Neural cell (in vitro differentiated cells): ENCODE results near the gene ST6GALNAC3. TPM values are rescaled to one million over a fixed set of nuclear protein-coding genes. Genes with fewer than 3 reads are reported as not detected.

Experiments used
- H2AFZ ChIP-seq: fragments of 200-600, 300-800 bp; sonication (generic), shearing (Covaris generic); 2 replicates; pipeline ENCODE4 v1.6.0; 2014; ENCODE audit warnings: low read depth, mild to moderate bottlenecking, antibody characterized with exemption, low read length, moderate library complexity
- H3F3A ChIP-seq: fragments of 200-600 bp; shearing (Covaris generic); 2 replicates; pipeline ENCODE4 v1.6.1; 2016; ENCODE audit warnings: mild to moderate bottlenecking, moderate library complexity, mixed read lengths, antibody characterized with exemption, low read length; ENCODE audit not compliant: insufficient read depth, poor library complexity, severe bottlenecking
- H3K27ac ChIP-seq: fragments of 200-600, 300-800 bp; sonication (generic), shearing (Covaris generic); 2 replicates; pipeline ENCODE4 v1.5.1; 2014; ENCODE audit warnings: mild to moderate bottlenecking, low read length, moderate library complexity
- H3K27me3 ChIP-seq: fragments of 300-800, 200-600 bp; sonication (generic), shearing (Covaris generic); 2 replicates; pipeline ENCODE4 v1.6.0; 2014; ENCODE audit warnings: mild to moderate bottlenecking, low read depth, low read length, moderate library complexity; ENCODE audit not compliant: insufficient read depth
- H3K36me3 ChIP-seq: fragments of 300-800, 200-600 bp; sonication (generic), shearing (Covaris generic); 2 replicates; pipeline ENCODE4 v1.5.1; 2014; ENCODE audit warnings: mild to moderate bottlenecking, antibody characterized with exemption, low read length, moderate library complexity; ENCODE audit not compliant: insufficient read depth
- H3K4me2 ChIP-seq: fragments of 300-800, 200-600 bp; sonication (generic), shearing (Covaris generic); 2 replicates; pipeline ENCODE4 v1.6.0; 2014; ENCODE audit warnings: mild to moderate bottlenecking, low read length
- H3K4me3 ChIP-seq: fragments of 300-800, 200-600 bp; sonication (generic), shearing (Covaris generic); 2 replicates; pipeline ENCODE4 v1.5.1; 2014; ENCODE audit warnings: mild to moderate bottlenecking, low read length, moderate library complexity
- H3K79me2 ChIP-seq: fragments of 200-600 bp; shearing (Covaris generic); replicated peaks from 2 replicates; pipeline ENCODE4 v1.6.0; 2014; ENCODE audit warnings: mild to moderate bottlenecking, low read length, moderate library complexity; ENCODE audit not compliant: insufficient read depth
- H3K9ac ChIP-seq: fragments of 300-800, 200-600 bp; sonication (generic), shearing (Covaris generic); 2 replicates; pipeline ENCODE4 v1.6.1; 2016; ENCODE audit warnings: mild to moderate bottlenecking, low read length, mixed read lengths
- H3K9me2 ChIP-seq: fragments of 200-600 bp; shearing (Covaris generic); 2 replicates; pipeline ENCODE4 v1.6.1; 2016; ENCODE audit warnings: mild to moderate bottlenecking, low read length, mixed read lengths; ENCODE audit not compliant: insufficient read depth
- H3K9me3 ChIP-seq: fragments of 200-600, 300-800 bp; sonication (generic), shearing (Covaris generic); 2 replicates; pipeline ENCODE4 v1.6.1; 2016; ENCODE audit warnings: mild to moderate bottlenecking, mixed run types, low read length, moderate library complexity, mixed read lengths
- H4K20me1 ChIP-seq: fragments of 200-600 bp; shearing (Covaris generic); 2 replicates; pipeline ENCODE4 v1.6.1; 2016; ENCODE audit warnings: mild to moderate bottlenecking, mixed run types; ENCODE audit not compliant: insufficient read depth
- EP300 ChIP-seq: fragments of 450-650 bp; conservative IDR thresholded peaks from 2 replicates; pipeline ENCODE4 v1.6.1; 2014; ENCODE audit warnings: antibody characterized with exemption, mild to moderate bottlenecking, moderate library complexity; ENCODE audit not compliant: poor library complexity, severe bottlenecking
- EZH2 ChIP-seq: fragments of 200-600, 300-800 bp; shearing (Covaris generic), sonication (generic); IDR thresholded peaks from 2 replicates; pipeline ENCODE4 v1.6.1; 2014; ENCODE audit warnings: antibody characterized with exemption, low read length, borderline replicate concordance, mild to moderate bottlenecking; ENCODE audit not compliant: insufficient read depth, poor library complexity, severe bottlenecking
- MXI1 ChIP-seq: fragments of 450-650 bp; conservative IDR thresholded peaks from 2 replicates; pipeline ENCODE4 v1.6.1; 2014; ENCODE audit warnings: antibody characterized with exemption, mild to moderate bottlenecking; ENCODE audit not compliant: poor library complexity, severe bottlenecking
- POLR2AphosphoS5 ChIP-seq: IDR thresholded peaks from 2 replicates; pipeline ENCODE4 v1.6.1; 2012
- RAD21 ChIP-seq: fragments of 450-650 bp; conservative IDR thresholded peaks from 2 replicates; pipeline ENCODE4 v1.6.1; 2014; ENCODE audit warnings: antibody characterized with exemption, mild to moderate bottlenecking, moderate library complexity
- REST ChIP-seq: IDR thresholded peaks from 2 replicates; pipeline ENCODE4 v1.6.1; 2012; ENCODE audit warnings: borderline replicate concordance
- SMC3 ChIP-seq: fragments of 450-650 bp; conservative IDR thresholded peaks from 2 replicates; pipeline ENCODE4 v1.6.1; 2014; ENCODE audit warnings: antibody characterized with exemption, mild to moderate bottlenecking, moderate library complexity; ENCODE audit not compliant: poor library complexity
- TAF1 ChIP-seq: IDR thresholded peaks from 2 replicates; pipeline ENCODE4 v1.6.1; 2012; ENCODE audit warnings: low read depth
- polyA plus RNA-seq: library from polyadenylated mRNA; depleted of rRNA; stranded (reverse); fragments of >200 nt; gene quantifications from 2 replicates; pipeline ENCODE4 v1.2.3, GENCODE V29; 2014

ST6GALNAC3 gene
- polyA plus RNA-seq, 1 donor from 2014 or later = 3.6 TPM

- Histone ChIP-seq H3F3A (no peaks in the 10 kb centered on the region), H2AFZ (no peak overlapping the region), H3K4me2 (peak overlapping the region; percentile 36), H3K9me2 (no peaks in the 10 kb centered on the region), H3K27me3 (no peaks in the 10 kb centered on the region), H3K9ac (no peak overlapping the region), H3K27ac (peak overlapping the region; percentile 48), H3K36me3 (no peaks in the 10 kb centered on the region), H3K9me3 (no peaks in the 10 kb centered on the region), H3K4me3 (peak overlapping the region; percentile 35), H4K20me1 (no peaks in the 10 kb centered on the region), H3K79me2 (no peaks in the 10 kb centered on the region)
- TF ChIP-seq RAD21 = no peak
- TF ChIP-seq EZH2 = no peak
- no peak for TF ChIP-seq TAF1
- TF ChIP-seq MXI1 = no peak
- TF ChIP-seq SMC3 = no peak
- no peak for TF ChIP-seq EP300
- no peak for TF ChIP-seq POLR2AphosphoS5
- TF ChIP-seq REST = no peak
These were observed 219.3 kb downstream of the ST6GALNAC3 start for GRCh38 chr1:76293831-76294230.

- no peaks in the 10 kb centered on the region for H3K9me2 ChIP-seq
- H3F3A ChIP-seq = no peaks in the 10 kb centered on the region
- H3K27me3 ChIP-seq = no peaks in the 10 kb centered on the region
- peak overlapping the region; percentile 36 for H3K4me2 ChIP-seq
- TF ChIP-seq POLR2AphosphoS5 (peak; percentile 86), EP300 (peak; percentile 90), REST (no peak)
- H3K36me3 ChIP-seq = no peaks in the 10 kb centered on the region
- no peaks in the 10 kb centered on the region for H3K9me3 ChIP-seq
- H3K9ac ChIP-seq = no peak overlapping the region
- no peaks in the 10 kb centered on the region for H3K79me2 ChIP-seq
- no peak overlapping the region for H2AFZ ChIP-seq
- H4K20me1 ChIP-seq = no peaks in the 10 kb centered on the region
- peak overlapping the region; percentile 48 for H3K27ac ChIP-seq
- H3K4me3 ChIP-seq = peak overlapping the region; percentile 35
These were observed 220.1 kb downstream of the ST6GALNAC3 start for GRCh38 chr1:76294482-76295194.
